IPS-NIHi11 (cell line): ENCODE results near the gene GSTT4.
A peak's percentile ranks its signal among the peaks of the same experiment; 100 is the strongest.
"Not testable (repeated sequence)": the region's sequence is repeated elsewhere in the genome, so short reads cannot be mapped to it uniquely, and the experiment has no call there.

Experiments used
- DNase-seq: peaks from one replicate; pipeline ENCODE4 v3.0.0; 2012; ENCODE audit warnings: mixed read lengths, low spot score

Gene GSTT4

DNA sequence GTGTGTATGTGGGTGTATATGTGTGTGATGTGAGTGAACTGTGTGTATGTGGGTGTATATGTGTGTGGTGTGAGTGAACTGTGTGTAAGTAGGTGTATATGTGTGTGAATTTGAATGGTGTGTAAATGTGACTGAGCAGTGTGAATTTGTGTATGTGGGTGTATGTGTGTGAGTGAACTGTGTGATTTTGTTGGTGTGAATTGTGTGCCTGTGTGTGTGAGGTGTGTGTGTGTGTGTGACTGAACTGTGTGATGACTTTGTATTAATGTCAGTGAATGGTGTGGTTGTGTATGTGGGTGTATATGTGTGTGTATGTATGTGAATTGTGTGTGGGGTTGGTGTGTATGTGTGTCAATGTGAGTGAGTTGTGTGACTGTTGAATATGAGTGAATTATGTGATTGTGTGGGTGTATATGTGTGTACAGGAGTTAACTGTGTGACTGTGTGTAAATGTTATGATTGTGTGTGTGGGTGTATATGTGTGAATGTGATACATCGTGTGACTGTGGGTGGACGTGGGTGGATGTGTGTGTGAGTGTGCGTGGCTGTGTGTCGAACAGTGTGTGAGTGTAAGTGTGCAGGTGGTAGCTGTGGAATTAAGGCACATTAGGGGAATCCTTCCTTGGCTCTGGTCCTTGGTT is 18.6 kb downstream of the GSTT4 start:
- not testable (repeated sequence) for DNase-seq

DNA sequence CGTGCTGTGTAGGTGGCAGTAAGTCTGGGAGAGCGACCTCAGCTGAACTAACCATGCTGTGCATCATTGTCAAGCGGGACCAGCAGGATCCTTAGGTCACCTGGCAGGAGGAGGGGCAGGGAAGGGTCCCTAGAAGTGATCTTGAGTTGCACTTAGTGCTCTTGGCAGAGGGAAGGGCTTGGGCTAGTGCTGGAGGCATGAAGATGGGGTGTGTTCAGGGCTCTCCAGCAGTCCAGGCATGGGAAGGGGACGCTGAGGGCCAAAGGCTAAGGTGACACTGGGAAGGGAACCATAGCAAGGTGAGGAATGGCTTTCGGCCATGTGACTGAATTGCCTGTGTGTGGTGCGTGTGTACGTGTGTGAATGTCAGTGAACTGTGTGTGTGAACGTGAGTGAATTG is 19.2 kb downstream of the GSTT4 start:
- not testable (repeated sequence) for DNase-seq

DNA sequence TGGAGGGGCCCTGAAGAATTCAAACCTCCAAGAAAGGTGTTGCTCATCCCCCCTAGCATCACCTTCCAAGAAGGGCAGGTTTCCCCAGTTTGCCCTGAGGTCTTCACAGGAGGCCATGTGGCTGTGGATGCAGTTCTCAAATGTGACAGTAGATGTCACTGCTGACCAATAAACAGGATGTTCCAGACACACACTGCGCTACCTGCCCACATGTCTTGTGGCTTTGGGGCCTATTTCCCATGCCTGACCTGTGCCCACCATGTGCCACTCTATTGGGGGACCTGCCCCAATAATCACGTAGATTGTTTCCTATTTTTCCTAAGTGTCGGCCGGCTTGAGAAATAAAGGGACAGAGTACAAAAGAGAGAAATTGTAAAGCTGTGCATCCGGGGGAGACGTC is 20.8 kb downstream of the GSTT4 start:
- DNase-seq: peak; percentile 18

DNA sequence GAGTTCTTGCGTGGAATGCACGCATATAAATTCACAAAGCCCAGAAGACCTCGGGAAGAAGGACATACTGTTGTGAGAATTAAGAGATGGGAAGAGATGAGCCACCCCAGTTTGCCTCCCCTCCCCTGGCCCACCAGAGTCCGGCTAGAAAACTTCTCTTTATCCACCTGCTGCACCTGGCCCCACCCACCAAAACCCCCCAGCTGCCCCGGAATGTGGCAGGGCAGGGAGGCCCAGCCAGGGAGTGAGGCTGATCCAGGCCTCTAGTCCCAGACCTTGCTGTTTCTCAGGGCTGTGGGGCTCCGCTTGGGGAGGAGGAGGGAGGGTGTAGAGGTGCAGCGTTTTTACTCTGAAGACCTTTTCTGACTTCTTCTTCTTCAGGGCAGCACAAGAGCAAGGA is 24.7 kb downstream of the GSTT4 start:
- DNase-seq: not testable (repeated sequence)

DNA sequence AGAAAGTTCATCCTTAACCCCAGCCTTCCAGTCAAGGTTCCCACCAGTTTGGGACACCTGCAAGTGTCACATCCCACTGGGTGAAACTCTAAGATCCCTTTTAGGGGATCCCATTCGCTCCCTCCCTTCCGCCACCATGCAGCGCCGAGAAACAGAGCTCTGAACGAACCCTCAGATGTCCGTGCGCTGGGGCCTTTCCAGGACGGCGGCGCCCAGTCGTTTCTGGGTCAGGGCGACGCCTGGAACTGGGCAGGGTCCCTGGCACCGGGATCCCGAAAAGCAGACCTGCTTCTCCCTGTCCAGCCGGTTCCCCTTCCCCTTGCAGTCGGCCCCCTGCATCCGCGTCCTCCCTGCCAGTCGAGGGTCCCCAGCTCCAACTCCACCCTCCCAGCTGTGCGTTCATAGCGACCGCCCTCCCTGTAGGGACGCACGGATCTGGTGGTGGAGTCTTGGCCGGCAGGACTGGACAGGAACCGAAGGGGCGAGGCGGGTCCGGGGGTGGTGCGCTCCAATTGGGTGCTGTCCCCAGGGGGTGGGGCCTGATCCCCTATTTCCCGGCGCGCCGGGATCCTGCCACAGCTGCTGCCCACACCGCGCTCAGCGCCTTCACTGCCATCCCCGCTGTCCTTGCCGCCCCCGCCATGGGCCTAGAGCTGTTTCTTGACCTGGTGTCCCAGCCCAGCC is 25.6 kb downstream of the GSTT4 start, which contains the start of gene GSTT2:
Gene GSTT2 (plus strand): TSS at position 578 of the 684 bp plus-strand sequence.
- not testable (repeated sequence) for DNase-seq

DNA sequence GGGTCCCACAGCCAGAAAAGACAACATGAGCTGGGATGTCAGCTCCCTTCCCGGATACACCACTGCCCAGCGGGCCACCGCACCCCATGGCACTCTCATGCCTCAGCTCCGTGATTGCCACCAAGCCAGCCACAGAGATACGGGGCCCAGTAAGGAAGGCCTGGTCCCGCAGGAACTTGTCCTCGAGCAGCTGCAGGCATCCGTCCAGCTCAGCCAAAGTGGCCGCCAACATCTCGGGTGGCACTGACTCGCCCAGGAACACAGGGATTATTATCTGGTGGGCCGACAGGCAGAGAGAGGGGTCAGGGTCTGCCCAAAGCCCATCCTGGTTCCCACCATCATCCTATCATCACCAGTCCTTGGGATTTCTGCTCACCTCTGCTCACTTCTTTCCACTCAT is 27.9 kb downstream of the GSTT4 start:
- not testable (repeated sequence) for DNase-seq

DNA sequence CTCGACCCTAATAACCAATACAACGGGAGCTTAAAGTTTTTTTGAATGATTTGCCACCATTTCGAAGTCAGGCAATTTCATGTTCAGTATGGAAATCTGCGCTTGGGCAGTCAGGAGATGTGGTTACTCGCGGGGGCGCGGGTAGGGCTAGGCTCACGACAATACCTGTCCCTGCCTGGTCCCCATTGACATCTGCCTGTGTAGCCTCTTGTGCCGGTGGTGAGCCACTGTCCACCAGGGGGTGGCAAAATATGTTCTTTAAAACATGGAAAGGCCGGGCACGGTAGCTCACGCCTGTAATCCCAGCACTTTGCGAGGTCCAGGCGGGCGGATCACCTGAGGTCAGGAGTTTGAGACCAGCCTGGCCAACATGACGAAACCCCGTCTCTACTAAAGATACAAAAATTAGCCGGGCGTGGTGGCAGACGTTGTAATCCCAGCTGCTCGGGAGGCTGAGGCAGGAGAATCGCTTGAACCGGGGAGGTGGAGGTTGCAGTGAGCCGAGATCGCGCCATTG is 30.4 kb downstream of the GSTT4 start:
- not testable (repeated sequence) for DNase-seq

DNA sequence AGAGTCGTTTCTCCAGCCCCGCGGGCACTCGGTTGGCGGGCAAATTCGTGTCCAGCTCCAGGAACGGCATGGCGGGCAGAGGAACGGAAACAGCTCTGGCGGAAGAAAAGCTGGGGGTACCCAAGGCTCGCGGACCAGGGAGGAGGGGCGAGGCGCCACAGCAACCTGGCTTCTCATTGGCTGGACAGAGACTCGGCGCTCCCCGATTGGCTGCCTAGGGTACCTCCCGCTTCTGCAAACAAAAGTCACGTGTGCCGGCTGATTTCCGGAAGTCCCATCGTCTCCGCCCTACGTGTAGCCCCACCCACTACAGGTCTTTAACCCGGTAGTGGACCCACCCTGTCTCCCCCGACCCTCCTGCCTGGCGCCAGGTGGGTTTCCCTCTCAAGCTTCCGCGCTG is 30.9 kb downstream of the GSTT4 start, which contains the start of gene DDT:
Gene DDT (minus strand): TSS at position 97 of the 400 bp plus-strand sequence. CDS start 27 bp downstream, at position 70.
- not testable (repeated sequence) for DNase-seq

DNA sequence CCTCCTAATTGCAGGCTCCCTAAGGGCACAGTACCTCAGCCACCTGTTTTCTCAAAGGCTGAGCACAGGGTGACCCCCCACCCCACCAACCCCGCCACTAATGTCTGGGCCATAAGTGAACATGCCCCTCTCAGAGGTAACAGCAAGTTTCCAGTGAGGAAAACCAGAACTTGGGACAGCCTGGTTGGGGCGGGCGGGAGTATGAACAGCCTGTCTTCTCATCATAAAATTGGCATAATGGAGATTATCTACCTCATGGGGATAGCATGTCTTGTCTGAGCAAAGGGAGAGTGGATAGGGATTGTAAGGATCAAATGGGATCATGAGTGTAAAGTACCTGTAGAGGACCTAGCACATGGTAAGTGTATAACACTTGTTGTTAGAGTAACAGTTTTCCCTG is 33.3 kb downstream of the GSTT4 start:
- not testable (repeated sequence) for DNase-seq

DNA sequence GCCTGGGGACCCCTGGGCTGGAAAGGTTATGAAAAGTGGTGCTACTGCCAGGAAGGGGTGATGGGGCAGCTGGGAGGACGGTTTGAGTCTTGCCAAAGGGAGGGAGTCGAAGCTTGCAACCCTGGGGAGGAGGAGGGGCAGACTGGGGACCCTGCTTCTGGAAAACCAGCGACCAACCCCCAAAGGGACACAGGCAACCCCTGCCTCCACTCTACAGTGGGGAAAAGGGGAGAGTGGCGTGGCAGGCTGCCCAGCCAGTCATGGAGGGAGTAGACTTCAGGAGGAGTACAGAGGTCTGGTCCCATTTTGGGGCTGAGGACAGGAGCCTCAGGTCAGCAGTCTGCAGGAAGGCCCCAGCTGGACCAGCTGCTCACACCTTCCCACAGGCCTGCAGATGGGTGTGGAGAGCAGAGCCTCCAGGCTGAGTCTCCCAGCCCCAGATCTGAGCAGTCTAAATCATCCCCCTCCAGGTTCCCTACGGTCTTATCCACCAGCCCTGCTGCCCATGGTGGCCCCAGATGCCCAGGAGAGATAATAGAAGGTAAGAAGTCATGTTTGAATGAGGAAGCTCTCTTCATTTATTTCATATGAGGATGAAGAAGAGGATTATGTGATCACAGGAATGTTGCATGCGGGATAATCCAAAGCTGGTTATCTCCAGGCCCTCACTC is 34.3 kb downstream of the GSTT4 start:
- DNase-seq: no peak

DNA sequence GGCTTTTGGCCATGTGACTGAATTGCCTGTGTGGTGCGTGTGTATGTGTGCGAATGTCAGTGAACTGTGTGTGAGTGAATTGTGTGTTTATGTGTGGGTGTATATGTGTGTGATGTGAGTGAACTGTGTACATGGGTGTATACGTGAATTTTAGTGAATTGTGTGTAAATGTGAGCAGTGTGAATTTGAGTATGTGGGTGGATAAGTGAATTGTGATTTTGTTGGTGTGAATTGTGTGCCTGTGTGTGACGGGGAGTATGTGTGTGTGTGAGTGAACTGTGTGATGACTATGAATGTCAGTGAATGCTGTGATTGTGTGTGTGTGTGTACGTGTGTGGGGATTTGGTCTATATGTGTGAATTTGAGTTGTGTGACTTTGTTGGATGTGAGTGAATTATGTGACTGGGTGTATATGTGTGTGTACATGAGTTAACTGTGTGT is 35.0 kb downstream of the GSTT4 start:
- no peak for DNase-seq

DNA sequence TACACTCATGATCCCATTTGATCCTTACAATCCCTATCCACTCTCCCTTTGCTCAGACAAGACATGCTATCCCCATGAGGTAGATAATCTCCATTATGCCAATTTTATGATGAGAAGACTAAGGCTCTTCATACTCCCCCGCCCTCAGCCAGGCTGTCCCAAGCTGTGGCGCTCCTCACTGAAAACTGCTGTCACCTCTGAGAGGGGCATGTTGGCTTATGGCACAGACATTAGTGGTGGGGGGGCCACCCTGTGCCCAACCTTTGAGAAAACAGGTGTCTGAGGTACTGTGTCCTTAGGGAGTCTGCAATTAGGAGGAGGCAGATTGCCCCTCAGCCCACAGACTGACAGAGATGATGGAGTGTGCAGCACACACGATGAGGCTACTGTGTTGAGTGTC is 36.2 kb downstream of the GSTT4 start:
- no peak for DNase-seq

DNA sequence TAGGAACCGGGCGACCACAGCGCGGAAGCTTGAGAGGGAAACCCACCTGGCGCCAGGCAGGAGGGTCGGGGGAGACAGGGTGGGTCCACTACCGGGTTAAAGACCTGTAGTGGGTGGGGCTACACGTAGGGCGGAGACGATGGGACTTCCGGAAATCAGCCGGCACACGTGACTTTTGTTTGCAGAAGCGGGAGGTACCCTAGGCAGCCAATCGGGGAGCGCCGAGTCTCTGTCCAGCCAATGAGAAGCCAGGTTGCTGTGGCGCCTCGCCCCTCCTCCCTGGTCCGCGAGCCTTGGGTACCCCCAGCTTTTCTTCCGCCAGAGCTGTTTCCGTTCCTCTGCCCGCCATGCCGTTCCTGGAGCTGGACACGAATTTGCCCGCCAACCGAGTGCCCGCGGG is 38.7 kb downstream of the GSTT4 start, which contains the start of gene DDTL:
Gene DDTL (plus strand): TSS at position 321 of the 400 bp plus-strand sequence. CDS start 27 bp downstream, at position 348.
- DNase-seq: not testable (repeated sequence)

DNA sequence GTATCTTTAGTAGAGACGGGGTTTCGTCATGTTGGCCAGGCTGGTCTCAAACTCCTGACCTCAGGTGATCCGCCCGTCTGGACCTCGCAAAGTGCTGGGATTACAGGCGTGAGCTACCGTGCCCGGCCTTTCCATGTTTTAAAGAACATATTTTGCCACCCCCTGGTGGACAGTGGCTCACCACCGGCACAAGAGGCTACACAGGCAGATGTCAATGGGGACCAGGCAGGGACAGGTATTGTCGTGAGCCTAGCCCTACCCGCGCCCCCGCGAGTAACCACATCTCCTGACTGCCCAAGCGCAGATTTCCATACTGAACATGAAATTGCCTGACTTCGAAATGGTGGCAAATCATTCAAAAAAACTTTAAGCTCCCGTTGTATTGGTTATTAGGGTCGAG is 39.2 kb downstream of the GSTT4 start:
- DNase-seq: not testable (repeated sequence)

DNA sequence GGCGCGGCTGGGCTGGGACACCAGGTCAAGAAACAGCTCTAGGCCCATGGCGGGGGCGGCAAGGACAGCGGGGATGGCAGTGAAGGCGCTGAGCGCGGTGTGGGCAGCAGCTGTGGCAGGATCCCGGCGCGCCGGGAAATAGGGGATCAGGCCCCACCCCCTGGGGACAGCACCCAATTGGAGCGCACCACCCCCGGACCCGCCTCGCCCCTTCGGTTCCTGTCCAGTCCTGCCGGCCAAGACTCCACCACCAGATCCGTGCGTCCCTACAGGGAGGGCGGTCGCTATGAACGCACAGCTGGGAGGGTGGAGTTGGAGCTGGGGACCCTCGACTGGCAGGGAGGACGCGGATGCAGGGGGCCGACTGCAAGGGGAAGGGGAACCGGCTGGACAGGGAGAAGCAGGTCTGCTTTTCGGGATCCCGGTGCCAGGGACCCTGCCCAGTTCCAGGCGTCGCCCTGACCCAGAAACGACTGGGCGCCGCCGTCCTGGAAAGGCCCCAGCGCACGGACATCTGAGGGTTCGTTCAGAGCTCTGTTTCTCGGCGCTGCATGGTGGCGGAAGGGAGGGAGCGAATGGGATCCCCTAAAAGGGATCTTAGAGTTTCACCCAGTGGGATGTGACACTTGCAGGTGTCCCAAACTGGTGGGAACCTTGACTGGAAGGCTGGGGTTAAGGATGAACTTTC is 44.0 kb downstream of the GSTT4 start, which contains the start of gene GSTT2B:
Gene GSTT2B (minus strand): TSS at position 112 of the 688 bp plus-strand sequence. CDS start 64 bp downstream, at position 48.
- not testable (repeated sequence) for DNase-seq

DNA sequence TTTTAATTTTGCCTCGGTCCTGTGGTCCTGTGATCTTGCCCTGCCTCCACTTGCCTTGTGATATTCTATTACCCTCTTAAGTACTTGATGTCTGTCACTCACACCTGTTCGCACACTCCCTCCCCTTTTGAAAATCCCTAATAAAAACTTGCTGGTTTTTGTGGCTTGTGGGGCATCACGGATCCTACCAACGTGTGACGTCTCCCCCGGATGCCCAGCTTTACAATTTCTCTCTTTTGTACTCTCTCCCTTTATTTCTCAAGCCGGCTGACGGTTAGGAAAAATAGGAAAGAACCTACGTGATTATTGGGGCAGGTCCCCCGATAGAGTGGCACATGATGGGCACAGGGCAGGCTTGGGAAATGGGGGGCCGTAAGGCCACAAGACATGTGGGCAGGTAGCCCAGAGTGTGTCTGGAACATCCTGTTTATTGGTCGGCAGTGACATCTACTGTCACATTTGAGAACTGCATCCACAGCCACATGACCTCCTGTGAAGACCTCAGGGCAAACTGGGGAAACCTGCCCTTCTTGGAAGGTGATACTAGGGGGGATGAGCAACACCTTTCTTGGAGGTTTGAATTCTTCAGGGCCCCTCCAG is 48.9 kb downstream of the GSTT4 start:
- peak; percentile 58 for DNase-seq

DNA sequence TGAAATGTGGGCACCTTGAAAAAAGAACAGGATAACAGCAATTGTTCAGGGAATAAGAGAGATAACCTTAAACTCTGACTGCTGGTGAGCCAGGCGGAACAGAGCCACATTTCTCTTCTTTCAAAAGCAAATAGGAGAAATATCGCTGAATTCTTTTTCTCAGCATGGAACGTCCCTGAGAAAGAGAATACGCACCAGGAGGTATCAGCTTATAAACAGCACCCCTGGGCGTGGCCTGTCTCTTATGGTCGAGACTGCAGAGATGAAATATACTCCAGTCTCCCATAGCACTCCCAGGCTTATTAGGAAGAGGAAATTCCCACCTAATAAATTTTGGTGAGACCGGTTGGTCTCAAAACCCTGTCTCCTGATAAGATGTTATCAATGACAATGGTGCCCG is 49.4 kb downstream of the GSTT4 start:
- DNase-seq: not testable (repeated sequence)

DNA sequence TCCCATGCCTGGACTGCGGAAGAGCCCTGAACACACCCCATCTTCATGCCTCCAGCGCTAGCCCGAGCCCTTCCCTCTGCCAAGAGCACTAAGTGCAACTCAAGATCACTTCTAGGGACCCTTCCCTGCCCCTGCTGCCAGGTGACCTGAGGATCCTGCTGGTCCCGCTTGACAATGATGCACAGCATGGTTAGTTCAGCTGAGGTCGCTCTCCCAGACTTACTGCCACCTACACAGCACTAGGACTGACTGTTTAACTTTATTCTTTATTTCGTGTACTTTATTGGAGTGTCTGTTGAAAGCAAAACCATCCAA is 50.3 kb downstream of the GSTT4 start:
- DNase-seq: not testable (repeated sequence)

DNA sequence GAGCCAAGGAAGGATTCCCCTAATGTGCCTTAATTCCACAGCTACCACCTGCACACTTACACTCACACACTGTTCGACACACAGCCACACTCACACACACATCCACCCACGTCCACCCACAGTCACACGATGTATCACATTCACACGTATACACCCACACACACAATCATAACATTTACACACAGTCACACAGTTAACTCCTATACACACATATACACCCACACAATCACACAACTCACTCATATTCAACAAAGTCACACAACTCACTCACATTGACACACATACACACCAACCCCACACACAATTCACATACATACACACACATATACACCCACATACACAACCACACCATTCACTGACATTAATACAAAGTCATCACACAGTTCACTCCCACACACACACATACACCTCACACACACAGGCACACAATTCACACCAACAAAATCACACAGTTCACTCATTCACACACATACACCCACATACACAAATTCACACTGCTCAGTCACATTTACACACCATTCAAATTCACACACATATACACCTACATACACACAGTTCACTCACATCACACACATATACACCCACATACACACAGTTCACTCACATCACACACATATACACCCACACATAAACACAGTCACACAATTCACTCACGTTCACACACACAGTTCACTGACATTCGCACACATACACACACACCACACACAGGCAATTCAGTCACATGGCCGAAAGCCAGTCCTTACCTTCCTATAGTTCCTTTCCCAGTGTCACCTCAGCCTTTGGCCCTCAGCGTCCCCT is 50.9 kb downstream of the GSTT4 start:
- not testable (repeated sequence) for DNase-seq

DNA sequence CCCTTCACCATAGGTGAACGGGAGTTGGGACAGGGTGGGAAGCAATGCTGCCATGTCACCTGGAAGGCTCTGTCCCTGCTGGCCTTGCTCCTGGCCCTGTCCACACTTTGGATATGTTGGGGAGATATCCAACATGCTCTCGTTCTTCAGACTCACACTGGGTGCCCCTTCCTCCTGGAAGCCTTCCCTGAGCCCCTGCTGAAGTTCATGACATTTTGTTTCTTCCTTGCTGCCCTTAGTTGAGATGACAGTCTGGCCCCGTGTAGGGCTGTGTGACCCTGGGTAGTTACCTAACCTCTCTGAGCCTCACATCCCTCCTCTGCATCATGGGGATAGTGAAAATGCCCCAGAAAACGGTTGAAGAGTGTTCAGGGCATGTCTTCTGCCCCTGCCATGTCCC is 51.8 kb downstream of the GSTT4 start:
- not testable (repeated sequence) for DNase-seq
